Measurements from ENCODE around the gene SCN5A. TPM values are rescaled to one million over a fixed set of nuclear protein-coding genes. Genes with fewer than 3 reads are reported as not detected.

SCN5A gene
- total RNA-seq (2012; rRNA removed) (1.7 and 2.0 TPM in 2 replicates), polyA plus RNA-seq (2012; rRNA removed) (1.9 and 2.1 TPM in 2 replicates), Bru-seq, nascent RNA (percentile 29 among the genes with signal in this experiment), BruChase-seq, experiment 1, labeled RNA remaining after a 6-hour chase (percentile 24 among the genes with signal in this experiment), BruChase-seq, experiment 2, labeled RNA remaining after a 2-hour chase (percentile 30 among the genes with signal in this experiment)
- 1.1 and 1.2 TPM in 2 replicates for polyA plus RNA-seq (2012; cell fraction: cytosol; rRNA removed)
- polyA plus RNA-seq (2012; cell fraction: nucleus; rRNA removed; ENCODE audit: low replicate concordance): 3.7 and 4.2 TPM in 2 replicates
- long read RNA-seq, partial matches to known transcripts: 2 of 3 reads
- long read RNA-seq, other reads (novel, unspliced or antisense): 1 of 3 reads

DNA sequence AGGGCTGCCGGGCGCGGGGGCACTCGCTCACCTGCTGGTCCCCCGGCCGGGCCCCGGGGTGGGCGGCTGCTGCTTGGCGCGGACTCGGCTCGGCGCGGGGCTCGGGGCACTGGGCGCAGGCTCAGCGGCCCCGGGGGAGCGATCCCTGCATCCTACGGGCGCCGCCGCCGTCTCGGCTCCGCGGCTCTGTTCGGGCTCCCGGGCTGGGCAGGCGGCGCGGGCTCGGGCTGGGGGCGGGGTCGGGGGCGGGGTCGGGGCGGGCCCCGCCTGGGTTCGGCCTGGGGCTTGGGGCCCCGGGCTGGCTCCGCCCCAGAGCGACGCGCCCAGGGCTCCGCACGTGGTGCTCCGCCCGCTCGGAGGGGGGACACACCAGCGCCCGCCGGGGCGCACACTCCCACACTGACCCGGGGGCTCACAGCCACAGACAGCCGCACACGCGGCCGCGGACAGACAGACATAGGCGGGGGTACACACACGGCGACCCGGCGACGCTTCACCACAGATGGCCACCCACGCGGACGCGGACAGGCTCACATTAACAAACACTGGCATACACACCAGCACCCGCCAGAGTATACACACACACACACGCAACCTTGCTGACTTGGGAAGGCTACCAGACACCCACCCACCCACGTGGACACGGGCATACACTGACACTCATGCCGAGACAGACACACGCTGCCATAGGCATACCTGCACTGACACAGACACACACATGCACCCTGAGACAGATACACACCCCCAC is at the start of gene SCN5A:
SCN5A (minus strand) TSS at position 188 of the 748 bp plus-strand sequence. CDS start 16,380 bp downstream, outside the sequence.
- H3K79me1 ChIP-seq (ENCODE audit: low read depth in 1 of 2, low read length in 2 of 2): peaks cover 0 to 11% of the 10 kb centered on the region in 2 experiments; a peak in 2 of 4 replicates
- peak within 1 kb of the TSS; percentile 20; the same call in 1 of the 2 replicates for H3K14ac ChIP-seq (replicated peaks; ENCODE audit: low read depth, low read length)
- dilution Hi-C loops (cut with HindIII; ENCODE audit: low sequenced_read_pairs, unreplicated experiment) (no loop called here), in situ Hi-C loops (cut with MboI; ENCODE audit: low sequenced_read_pairs) (loop anchor here (5.0 kb wide), 1 partner anchor 112 kb away; no protein-coding TSS in a partner anchor), intact Hi-C loops (cut with micrococcal nuclease) (loop anchor here (5.0 to 10.0 kb wide), 2 partner anchors 295 to 348 kb away; no protein-coding TSS in a partner anchor)
- H3K4me2 ChIP-seq (ENCODE audit: low read depth, low read length): peak within 1 kb of the TSS; percentile 94
- H4K5ac ChIP-seq (ENCODE audit: low read depth, low read length): no peak within 1 kb of the TSS
- H2BK5ac ChIP-seq (ENCODE audit: low read depth, low read length, poor library complexity, severe bottlenecking): no peak within 1 kb of the TSS
- H4K20me1 ChIP-seq (ENCODE audit: insufficient read depth, low read length): no peaks in the 10 kb centered on the region
- peak within 1 kb of the TSS; percentile 91 for H2AFZ ChIP-seq (replicated peaks; ENCODE audit: low read length, poor library complexity)
- no peak within 1 kb of the TSS for H4K8ac ChIP-seq (ENCODE audit: low read depth in 2 of 2, low read length in 2 of 2)
- ATAC-seq (ENCODE audit: low read depth) (peak; percentile 91), DNase-seq (no peak)
- H3K9me3 ChIP-seq (ENCODE audit: control insufficient read depth, insufficient read depth, low read length): no peaks in the 10 kb centered on the region
- 6% methylated on average over 34 of the region's 76 CpGs; no CpG with 5 or more reads in 1 of the 2 experiments for WGBS, 2 experiments (ENCODE audit: extremely low coverage in 2 of 2, insufficient read length in 1 of 2)
- peaks cover 11% of the 10 kb centered on the region for H3K27me3 ChIP-seq (ENCODE audit: control insufficient read depth, insufficient read depth, low read length)
- H3K56ac ChIP-seq (ENCODE audit: extremely low read depth, insufficient read depth, low read length): peak within 1 kb of the TSS; percentile 11; the same call in 1 of the 2 replicates
- peak within 1 kb of the TSS; percentile 67; the same call in 1 of the 2 replicates for H2AK5ac ChIP-seq (ENCODE audit: low read depth, low read length)
- H4K91ac ChIP-seq (ENCODE audit: insufficient read depth, low read depth, low read length): no peak within 1 kb of the TSS
- no TSS peak for BruUV-seq (replicated peaks)
- no peak within 1 kb of the TSS for H2BK120ac ChIP-seq (ENCODE audit: low read depth, low read length)
- peak within 1 kb of the TSS; percentile 49 for H3K9ac ChIP-seq (ENCODE audit: low read depth, low read length)
- peaks cover 3% of the 10 kb centered on the region for H3K4me1 ChIP-seq (ENCODE audit: control insufficient read depth, insufficient read depth, low read length)
- POLR2A ChIA-PET (ENCODE audit: unreplicated experiment): no interaction called here
- no peak within 1 kb of the TSS for H3K27ac ChIP-seq (ENCODE audit: insufficient read depth, low read length)
- peak within 1 kb of the TSS; percentile 16; the same call in 1 of the 2 replicates for H3K4ac ChIP-seq (ENCODE audit: low read depth, low read length)
- no peak for TF ChIP-seq SMC3 (IDR thresholded peaks at IDR 0.05; ENCODE audit: low read depth, low read length)
- TF ChIP-seq, protein P1, sequence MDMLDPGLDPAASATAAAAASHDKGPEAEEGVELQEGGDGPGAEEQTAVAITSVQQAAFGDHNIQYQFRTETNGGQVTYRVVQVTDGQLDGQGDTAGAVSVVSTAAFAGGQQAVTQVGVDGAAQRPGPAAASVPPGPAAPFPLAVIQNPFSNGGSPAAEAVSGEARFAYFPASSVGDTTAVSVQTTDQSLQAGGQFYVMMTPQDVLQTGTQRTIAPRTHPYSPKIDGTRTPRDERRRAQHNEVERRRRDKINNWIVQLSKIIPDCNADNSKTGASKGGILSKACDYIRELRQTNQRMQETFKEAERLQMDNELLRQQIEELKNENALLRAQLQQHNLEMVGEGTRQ (IDR thresholded peaks at IDR 0.05; ENCODE audit: low read depth, low read length): peak; percentile 36; the same call in 1 of the 2 replicates
- 0 out of 2 replicates have a peak, but pooled peaks have one; percentile 5 for TF ChIP-seq BHLHE40 (IDR thresholded peaks at IDR 0.05; ENCODE audit: low read depth, low read length)
- TF ChIP-seq MXI1 (IDR thresholded peaks at IDR 0.05; ENCODE audit: borderline replicate concordance, low read depth, low read length): peak; percentile 58; the same call in 1 of the 2 replicates
- no peak for TF ChIP-seq RAD21 (IDR thresholded peaks at IDR 0.05; ENCODE audit: low read length)
- no peak for TF ChIP-seq CTCF (conservative IDR thresholded peaks at IDR 0.05; ENCODE audit: low read depth, low read length)
- H2BK20ac ChIP-seq (ENCODE audit: low read depth, low read length): no peak within 1 kb of the TSS
- peak within 1 kb of the TSS; percentile 63 for H3K4me3 ChIP-seq (ENCODE audit: insufficient read depth, low read depth, low read length)
- no peak within 1 kb of the TSS for H3K18ac ChIP-seq (ENCODE audit: low read depth, low read length)
- peak within 1 kb of the TSS; percentile 92 for H2AK9ac ChIP-seq (replicated peaks; ENCODE audit: low read depth, low read length, poor library complexity)
- H2BK15ac ChIP-seq (ENCODE audit: low read depth, low read length): peak within 1 kb of the TSS; percentile 33; the same call in 1 of the 3 replicates
- no peaks in the 10 kb centered on the region; the same call in 1 of the 2 replicates for H3K9me1 ChIP-seq (ENCODE audit: insufficient read depth, low read length)
- H3K36me3 ChIP-seq (ENCODE audit: control insufficient read depth, insufficient read depth, low read length): no peaks in the 10 kb centered on the region
- CTCF ChIA-PET: no interaction called here
- H3K23ac ChIP-seq (ENCODE audit: low read depth, low read length): peak within 1 kb of the TSS; percentile 57; the same call in 1 of the 2 replicates

Data from IMR-90 (cell line).